Activated gamma-delta T cell (primary cell): ENCODE measurements around the gene TEX12.
"Not testable (repeated sequence)": the region's sequence is repeated elsewhere in the genome, so short reads cannot be mapped to it uniquely, and the experiment has no call there.

Experiments used
- DNase-seq: peaks from one replicate; lab custom pipeline; 2025; lab: John Stamatoyannopoulos, UW

The TEX12 gene

DNA sequence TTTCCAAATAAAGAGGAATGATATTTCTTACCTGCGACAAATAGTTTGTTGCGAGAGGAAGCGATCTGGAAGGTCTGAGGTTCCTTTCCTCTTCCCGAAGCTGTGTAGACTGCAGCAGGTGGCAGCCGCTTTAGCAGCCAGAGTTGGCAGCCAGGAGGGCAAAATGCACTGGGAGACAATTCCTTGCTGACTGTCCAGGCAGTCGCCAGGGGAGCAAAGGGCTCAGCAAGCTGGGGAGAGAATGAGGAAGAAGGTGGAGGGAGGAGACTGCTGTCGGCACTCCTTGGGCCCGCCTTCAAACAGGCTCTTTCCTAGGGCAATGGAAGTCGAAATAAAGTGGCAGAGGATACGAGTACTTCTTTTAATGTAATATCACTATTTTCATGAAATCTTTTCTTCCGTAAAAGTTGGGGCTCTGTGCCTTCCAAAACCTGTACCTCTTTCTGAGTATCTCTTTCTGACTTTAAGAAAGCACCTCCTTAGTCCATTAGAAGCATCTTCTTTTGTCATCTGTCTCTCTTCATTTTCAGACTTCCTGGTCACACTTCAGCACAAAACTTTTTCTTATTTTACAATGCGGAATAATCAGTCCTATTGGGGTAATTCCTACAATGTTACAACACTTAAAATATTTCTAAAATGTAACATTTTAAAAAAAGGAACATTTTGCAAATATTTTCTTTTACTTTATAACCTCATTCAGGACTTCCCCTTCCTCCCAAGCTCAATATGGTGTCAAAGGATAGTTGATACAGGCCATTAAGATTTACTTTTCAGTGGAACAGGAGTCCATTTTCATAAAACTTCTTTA is 3.1 kb upstream of the TEX12 start, which contains the start of gene IL18:
IL18 (minus strand) TSS at position 220 of the 811 bp plus-strand sequence. CDS start 9,041 bp downstream, outside the sequence.
- no peak for DNase-seq

DNA sequence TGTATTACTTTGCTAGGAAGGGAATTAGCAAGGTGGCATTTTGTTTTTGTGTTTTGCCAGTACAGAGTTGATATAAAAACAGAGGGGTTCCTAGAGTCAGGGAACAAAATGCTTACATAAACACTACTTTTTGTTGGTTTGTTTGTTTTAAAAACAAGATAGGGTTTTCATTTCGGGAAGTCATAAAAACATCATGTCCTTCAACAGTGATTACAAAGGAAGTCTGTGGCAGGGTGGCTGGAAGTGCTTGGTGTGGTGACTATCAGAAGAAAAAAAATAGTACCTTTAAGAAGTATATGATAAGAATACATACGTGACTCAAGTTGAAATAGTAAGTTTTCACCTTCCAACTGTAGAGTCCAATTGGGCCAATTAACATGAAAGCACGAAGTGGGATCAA is 2.1 kb upstream of the TEX12 start:
- DNase-seq: no peak

DNA sequence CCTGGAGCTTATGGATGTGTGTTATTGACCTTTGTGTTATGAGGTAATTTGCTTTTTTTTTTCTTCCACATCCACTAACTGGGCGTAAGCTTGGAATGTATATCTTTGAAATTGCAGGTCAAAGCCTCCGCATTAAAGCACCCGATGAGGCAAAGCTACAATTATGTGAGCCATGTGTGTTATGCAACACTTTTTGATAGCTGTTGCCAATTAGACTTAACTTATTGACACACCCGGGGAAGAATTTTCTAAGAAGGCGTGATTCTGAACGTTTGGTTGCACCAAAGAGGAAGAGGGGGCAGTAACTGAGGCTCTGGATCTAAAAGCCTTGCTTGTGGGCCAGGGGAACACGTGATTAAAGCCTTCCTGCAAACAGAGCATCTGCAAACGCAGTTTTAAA is 610 bp upstream of the TEX12 start:
- no peak for DNase-seq

DNA sequence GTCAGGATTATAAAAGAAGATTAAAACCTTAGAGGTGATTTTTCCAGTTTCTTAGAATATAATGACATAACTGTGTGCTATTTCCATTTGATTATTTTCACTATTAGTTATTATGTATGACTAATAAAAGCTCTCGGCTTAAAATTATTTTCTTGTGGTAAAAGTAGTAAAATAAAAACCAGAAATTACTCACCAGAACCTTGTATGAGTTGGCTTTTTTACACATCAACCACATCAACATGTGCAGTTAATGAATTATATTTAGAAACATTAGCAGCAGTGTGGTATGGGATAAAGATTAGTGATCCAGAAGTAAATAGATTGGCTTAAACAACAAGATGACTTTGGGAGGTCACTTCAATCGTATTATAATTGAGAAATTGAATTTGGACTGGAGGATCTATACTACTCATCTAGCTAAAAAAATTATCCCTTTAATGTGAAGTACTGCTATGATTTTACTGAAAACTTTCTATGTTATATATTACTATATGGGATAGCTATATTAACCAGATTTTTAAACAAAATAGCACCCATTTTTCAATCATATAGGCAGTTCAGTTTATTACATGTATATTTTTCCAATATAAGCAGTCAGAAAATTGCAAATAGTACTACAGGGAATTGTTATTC is 5.3 kb downstream of the TEX12 start:
- DNase-seq: no peak

DNA sequence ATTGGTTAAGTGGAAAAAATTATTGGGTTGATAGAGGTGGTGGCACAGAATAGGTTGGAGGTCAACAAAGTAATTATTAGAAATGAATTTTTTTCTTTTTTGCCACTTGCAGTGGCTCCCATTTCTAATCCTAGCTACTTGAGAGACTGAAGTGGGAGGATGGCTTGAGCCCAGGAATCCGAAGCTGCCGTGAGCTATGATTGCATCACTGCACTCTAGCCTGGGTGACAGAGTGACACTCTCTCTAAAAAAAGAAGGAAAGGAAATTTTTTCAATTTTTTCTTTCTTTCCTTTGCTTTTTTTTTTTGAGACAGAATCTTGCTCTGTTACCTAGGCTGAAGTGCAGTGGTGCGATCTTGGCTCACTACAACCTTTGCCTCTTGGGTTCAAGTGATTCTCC is 6.0 kb downstream of the TEX12 start:
- no peak for DNase-seq

DNA sequence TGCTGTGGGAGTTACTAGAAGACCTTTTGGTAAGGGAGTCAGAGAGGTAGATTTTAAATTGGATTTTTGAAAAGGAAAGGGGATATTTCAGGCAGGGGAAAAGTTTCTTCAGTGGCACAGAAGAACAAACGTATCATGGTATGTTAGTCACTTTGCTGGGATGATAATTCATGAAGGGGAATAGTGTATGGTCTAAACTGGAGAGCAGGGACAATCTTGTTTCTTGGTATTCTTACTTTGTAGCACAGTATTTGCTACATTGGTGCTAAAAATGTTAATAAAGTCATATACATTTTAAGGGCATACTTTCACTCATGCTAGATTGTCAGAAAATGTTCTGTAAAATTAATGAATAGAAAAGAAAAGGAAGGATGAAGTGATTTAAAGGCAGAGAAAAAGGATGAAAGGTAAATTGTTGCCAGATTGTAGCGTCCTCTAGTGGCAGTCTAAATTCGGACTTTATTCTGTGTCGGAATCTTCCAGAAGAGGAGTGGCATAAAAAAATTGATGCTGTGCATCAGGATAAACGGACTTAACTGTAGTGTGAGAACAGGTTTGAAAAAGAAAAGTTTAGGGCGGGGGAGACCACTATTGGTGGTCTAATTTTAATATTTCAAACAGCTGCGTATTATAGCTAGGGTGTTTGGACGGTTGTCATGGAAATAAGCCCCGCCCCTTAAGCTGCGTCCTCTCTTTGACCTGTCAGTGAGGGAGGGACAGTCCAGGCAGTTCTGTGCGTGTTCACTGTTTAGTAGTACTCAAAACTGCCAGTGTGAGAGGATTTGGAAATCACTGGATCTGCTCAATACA is 7.8 kb downstream of the TEX12 start, which contains the start of gene BCO2:
BCO2 (plus strand) TSS at position 724 of the 810 bp plus-strand sequence. CDS start 90 bp downstream, outside the sequence.
- no peak for DNase-seq

DNA sequence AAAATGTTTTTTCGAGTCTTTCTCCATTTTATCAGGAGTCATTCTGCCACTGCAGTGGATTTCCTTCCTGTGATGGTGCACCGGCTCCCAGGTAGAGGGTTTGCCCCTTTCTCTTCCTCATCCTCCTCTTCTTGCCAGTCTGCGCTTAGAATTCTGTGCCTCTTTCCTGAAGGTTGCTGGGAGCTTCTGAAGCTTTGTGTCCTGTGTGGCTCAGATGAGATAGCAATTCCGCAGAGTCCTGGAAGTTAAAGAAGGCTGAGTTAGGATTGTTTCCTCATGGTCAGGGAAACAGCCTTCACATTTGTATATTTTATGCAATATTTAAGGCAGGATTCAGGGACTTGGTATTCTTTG is 8.4 kb downstream of the TEX12 start:
- DNase-seq: no peak

DNA sequence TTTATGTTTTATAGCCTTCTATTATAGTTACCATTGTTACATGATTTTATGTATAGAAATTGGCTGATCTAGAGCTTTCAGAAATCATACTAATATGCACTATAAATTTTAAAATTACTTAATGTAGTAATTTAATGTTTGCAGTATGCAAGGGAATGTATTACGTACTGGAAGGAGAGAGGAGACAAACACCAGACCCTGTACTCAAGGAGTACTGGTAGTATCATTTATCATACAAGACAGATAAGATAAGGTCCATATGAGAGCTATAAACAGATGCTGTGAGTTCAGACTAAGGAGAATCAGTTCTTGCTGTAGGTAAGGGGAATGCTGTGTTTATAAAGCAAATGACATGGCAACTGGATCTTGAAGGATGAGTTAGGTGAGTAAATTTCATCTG is 8.9 kb downstream of the TEX12 start:
- no peak for DNase-seq

DNA sequence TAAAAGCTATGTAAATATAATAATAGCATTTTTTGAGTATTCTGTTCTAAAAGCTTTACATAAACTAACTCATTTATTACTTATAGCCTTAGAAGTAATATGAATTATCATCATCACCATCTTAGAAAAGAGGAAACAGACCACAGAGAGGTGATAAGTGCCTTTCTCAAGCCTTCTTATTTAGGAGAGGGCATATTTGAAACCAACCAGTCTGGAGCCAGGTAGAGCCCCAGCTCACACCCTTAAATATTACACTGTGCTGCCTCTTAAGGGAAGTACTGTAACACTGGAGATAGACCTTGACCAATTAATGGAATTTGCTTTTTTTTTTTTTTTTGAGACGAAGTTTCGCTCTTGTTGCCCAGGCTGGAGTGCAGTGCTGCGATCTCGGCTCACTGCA is 10.4 kb downstream of the TEX12 start:
- no peak for DNase-seq

DNA sequence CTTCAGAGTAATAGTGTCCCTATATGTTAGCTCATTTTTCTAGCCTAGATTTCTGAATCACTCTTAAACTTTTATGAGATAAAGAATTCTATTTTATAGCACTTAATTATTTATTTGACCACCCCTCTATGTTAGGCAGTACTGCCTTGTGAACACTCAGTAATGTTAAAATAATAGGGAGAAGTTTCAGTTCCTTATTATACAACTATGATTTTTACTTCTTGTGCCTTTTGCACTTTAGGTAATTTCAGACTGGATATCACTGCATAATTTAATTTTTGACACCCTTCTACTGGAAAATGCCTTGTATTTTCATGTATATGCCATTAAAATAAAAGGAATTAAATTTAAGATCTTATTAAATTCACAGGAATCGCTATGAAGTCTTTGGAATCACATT is 11.3 kb downstream of the TEX12 start:
- no peak for DNase-seq

DNA sequence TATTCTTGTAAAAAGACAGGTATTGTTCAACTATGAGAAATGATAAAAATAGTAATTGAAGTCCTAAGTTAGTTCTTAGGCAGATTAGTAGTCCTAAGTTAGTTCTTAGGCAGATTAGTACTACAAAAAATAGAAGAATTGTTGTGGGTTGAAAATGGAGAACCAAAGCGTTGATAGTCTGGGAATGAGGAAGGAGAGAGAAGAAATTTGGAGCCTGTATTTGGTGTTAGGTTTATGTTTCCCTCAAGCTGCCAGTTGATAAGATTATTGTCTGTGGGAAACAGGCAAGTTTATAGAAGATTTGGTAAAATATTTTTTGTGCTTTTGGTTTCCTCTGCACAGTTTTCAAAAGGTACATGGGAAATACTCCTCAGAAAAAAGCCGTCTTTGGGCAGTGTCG is 11.8 kb downstream of the TEX12 start:
- no peak for DNase-seq

DNA sequence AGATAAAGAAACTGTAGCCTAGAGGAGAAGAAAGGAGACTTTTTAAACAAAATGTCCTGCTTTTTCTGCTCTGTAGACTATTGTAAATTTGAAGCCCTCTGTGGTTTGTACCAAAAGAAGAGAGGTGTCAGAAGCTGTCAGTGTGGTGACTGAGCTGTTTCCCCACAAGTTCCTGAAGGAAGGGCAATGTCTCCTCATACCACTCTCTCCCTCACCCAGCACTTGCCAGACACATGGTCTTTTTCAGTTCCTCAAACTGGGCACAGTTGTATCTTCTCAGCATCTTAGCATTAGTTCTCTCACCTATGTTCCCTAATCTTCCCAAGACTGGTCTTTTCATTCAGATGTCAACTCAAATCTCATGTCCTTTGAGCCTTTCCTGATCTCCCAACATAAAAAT is 12.4 kb downstream of the TEX12 start:
- no peak for DNase-seq

DNA sequence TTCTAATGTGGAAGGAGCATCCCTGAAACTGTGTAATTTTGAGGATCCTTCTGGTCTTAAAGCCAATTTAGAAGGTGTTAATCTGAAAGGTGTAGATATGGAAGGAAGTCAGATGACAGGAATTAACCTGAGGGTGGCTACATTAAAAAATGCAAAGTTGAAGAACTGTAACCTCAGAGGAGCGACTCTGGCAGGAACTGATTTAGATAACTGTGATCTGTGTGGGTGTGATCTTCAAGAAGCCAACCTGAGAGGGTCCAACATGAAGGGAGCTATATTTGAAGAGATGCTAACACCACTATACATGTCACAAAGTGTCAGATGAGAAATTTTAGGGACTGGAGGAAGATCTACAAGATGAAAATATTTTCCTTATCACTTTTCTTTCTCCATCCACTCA is 15.7 kb downstream of the TEX12 start:
- DNase-seq: no peak

DNA sequence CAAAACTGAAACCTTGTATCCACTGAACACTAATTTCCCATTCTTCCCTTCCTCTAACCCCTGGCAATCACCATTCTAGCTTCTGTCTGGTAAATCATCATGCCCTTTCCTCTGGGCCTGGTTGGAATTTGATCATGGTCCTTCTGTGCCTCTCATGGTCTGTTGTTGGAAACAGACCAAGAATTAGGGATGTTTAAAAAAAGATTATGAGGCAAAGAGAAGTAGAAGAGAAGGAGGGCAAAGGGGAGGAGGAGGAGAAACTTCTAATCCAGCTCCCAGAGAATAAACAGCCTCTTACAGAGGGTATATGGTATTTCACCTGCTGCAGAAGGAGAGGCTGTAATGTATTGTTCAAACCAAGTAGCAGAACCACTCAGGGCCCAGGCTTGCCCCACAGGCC is 18.7 kb downstream of the TEX12 start:
- no peak for DNase-seq

DNA sequence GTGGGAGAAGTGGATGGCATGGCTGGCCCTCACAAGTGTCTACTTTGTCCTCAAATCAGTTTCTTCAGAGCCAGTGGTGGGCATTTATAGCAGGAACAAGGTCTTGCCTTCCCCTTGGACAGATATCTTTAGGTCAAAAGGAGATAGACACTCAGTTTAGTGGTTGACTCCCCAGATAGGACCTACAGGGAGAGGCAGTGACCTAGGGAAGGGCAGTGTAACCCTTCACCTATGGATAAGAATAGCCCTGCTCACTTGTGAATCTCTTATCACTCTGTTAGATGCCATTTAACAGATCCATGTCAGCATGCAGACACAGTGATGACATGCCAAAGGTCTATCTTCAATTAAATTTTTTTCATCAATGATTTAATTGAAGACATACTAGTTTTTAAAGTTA is 19.1 kb downstream of the TEX12 start:
- DNase-seq: no peak

DNA sequence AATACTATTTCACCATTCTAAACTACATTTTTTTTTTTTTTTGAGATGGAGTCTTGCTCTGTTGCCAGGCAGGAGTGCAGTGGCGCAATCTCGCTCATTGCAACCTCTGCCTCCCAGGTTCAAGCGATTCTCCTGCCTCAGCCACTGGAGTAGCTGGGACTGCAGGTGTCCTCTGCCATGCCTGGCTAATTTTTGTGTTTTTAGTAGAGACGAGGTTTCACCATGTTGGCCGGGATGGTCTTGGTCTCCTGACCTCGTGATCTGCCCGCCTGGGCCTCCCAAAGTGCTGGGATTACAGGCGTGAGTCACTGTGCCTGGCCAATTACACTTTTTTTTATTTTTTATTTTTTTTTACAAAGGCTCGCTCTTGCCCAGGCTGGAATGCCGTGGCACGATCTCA is 27.9 kb downstream of the TEX12 start:
- DNase-seq: not testable (repeated sequence)

DNA sequence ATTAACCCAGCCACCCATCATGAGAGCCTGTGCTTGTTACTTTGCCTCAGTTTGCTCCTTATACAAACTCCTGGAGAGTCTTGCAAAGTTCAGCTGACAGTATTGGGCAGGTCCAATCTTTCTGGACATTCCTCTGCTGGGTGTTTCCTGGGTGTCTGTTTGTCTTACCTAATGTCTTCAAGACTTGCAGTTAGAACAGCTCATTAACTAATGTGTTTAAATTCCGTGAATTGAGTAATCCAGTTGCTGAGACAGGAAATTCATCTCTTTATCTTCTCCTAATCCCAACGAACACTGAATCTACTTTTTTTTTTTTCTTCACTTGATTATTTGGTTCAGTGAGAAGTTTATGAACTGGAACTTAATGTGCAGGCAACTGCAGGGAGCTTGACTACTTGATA is 28.8 kb downstream of the TEX12 start:
- no peak for DNase-seq

DNA sequence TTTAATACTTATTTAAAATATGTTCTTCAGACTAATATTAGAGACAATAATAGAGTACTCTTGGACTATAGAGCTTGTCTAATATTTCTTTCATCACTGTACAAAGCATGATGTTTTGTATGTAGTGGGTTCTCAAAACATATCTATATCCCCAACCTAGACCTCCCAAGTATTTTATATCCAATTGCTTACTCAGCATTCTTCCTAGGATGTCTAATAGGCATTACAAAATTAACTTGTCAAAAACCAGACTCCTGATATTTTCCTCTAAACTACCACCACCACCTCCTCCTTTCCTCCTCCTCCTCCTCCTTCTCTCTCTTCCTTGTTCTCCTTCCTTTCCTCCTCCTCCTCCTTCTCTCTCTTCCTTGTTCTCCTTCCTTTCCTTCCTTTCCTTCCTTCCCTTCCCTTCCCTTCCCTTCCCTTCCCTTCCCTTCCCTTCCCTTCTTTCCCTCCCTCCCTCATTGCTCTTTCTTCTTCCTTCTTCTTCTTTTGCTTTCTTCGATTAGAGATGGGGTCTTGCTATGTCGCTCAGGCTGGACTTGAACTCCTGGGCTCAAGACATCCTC is 29.4 kb downstream of the TEX12 start:
- DNase-seq: no peak

DNA sequence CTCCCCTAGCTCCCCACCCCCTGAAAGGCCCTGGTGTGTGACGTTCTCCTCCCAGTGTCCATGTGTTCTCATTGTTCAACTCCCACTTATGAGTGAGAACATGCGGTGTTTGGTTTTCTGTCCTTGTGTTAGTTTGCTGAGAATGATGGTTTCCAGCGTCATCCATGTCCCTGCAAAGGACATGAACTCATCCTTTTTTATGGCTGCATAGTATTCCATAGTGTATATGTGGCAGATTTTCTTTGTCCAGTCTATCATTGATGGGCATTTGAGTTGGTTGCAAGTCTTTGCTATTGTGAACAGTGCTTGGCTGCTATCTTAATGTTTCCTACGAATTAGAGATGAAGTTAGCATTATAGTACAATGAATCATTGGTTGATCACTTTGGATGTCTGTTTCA is 31.9 kb downstream of the TEX12 start:
- DNase-seq: not testable (repeated sequence)

DNA sequence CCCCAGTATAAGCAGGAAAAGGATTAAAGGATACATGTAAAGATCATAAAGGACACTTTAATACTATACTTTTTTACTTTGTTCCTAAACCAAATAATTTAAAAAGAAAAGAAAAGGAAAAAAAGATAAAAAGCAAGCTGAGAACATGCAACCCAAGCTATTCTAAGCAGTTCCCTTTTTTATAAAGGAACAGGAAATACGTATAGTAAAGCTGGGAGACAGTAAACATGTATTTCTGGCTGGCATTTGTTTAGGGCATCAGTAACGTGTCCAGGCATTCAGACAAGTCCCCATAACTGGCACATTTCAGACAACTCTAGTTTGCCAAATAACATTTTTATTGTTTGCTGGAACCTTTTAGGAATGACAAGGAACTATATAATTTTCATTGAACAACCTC is 33.1 kb downstream of the TEX12 start:
- no peak for DNase-seq

DNA sequence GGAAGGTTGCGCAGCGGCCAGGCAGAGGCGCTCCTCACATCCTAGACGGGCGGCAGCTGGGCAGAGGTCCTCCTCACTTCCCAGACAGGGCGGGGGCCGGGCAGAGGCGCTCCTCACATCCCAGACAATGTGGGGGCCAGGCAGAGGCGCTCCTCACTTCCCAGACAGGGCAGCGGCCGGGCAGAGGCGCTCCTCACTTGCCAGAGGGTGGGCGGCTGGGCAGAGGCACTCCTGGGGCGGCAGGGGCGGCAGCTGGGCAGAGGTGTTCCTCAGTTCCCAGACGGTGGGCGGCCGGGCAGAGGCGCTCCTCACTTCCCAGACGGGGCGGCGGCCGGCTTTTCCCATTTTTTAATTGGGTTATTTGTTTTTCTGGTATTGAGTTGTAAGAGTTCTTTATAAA is 38.9 kb downstream of the TEX12 start:
- DNase-seq: no peak

DNA sequence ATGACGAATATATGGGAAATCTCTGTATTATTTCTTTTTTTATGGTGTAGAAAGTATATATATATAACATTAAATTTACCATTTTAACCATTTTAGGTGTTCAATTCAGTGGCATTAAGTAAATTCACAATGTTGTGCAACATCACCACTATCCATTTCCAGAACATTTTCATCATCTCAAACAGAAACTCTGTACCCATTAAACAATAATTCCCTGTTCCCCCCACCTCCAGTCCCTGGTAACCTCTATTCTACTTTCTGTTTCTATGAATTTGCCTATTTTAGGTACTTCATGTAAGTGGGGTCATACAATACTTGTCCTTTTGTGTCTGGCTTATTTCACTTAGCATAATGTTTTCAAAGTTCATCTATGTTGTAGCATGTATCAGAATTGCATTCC is 43.7 kb downstream of the TEX12 start:
- DNase-seq: no peak
